IPS-18c (cell line): ENCODE data around the gene EMX1.

ENCODE experiments used
- H3K4me3 ChIP-seq: 2 replicates; pipeline ENCODE4 v1.7.0; 2013; ENCODE audit warnings: low read depth, mild to moderate bottlenecking, low read length, moderate library complexity; ENCODE audit not compliant: insufficient read depth
- H3K9me3 ChIP-seq: one replicate; pipeline ENCODE4 v1.6.1; 2013; ENCODE audit warnings: mild to moderate bottlenecking, low read length, moderate library complexity; ENCODE audit not compliant: control insufficient read depth, insufficient read depth

EMX1 gene

GRCh38 chr2:72917138-72917876 is at the start of gene EMX1:
Gene EMX1, plus strand, starts transcription at chr2:72917519. Its CDS starts 334 bp downstream, at chr2:72917853.
- peaks cover 2% of the 10 kb centered on the region for H3K9me3 ChIP-seq

GRCh38 chr2:72871060-72871459 is 46.3 kb upstream of the EMX1 start:
- H3K4me3 ChIP-seq = no peak overlapping the region
- no peaks in the 10 kb centered on the region for H3K9me3 ChIP-seq

More at GRCh38 chr2:72917138-72917876, at the start of gene EMX1:
- peak within 1 kb of the TSS; percentile 66 for H3K4me3 ChIP-seq

- H3K4me3 ChIP-seq = no peak overlapping the region
- no peaks in the 10 kb centered on the region for H3K9me3 ChIP-seq
Observed at GRCh38 chr2:72871880-72872279, 45.4 kb upstream of the EMX1 start.

- Histone ChIP-seq H3K9me3 (no peaks in the 10 kb centered on the region), H3K4me3 (no peak overlapping the region)
Observed at GRCh38 chr2:72883356-72883962, 33.9 kb upstream of the EMX1 start.

GRCh38 chr2:72886505-72887031 is 30.8 kb upstream of the EMX1 start:
- peak overlapping the region; percentile 73 for H3K4me3 ChIP-seq
- no peaks in the 10 kb centered on the region for H3K9me3 ChIP-seq

- no peaks in the 10 kb centered on the region for H3K9me3 ChIP-seq
- peak within 1 kb of the TSS; percentile 73 for H3K4me3 ChIP-seq
Observed at GRCh38 chr2:72887032-72887739, 30.1 kb upstream of the EMX1 start, which contains the start of gene SPR. Gene SPR, plus strand, starts transcription at chr2:72887408. Its CDS starts 25 bp downstream, at chr2:72887433.

GRCh38 chr2:72887740-72888437 is 29.4 kb upstream of the EMX1 start:
- peak overlapping the region; percentile 73 for H3K4me3 ChIP-seq

GRCh38 chr2:72888438-72889202 is 28.7 kb upstream of the EMX1 start:
- no peaks in the 10 kb centered on the region for H3K9me3 ChIP-seq
- H3K4me3 ChIP-seq = no peak overlapping the region

More at GRCh38 chr2:72887740-72888437, 29.4 kb upstream of the EMX1 start:
- H3K9me3 ChIP-seq = no peaks in the 10 kb centered on the region

GRCh38 chr2:72889991-72890390 is 27.3 kb upstream of the EMX1 start:
- Histone ChIP-seq H3K9me3 (no peaks in the 10 kb centered on the region), H3K4me3 (no peak overlapping the region)

GRCh38 chr2:72891091-72891818 is 26.1 kb upstream of the EMX1 start:
- no peaks in the 10 kb centered on the region for H3K9me3 ChIP-seq
- no peak overlapping the region for H3K4me3 ChIP-seq

- no peaks in the 10 kb centered on the region for H3K9me3 ChIP-seq
- no peak overlapping the region for H3K4me3 ChIP-seq
Observed at GRCh38 chr2:72892506-72893173, 24.7 kb upstream of the EMX1 start.

- H3K9me3 ChIP-seq = no peaks in the 10 kb centered on the region
- H3K4me3 ChIP-seq = no peak overlapping the region
Observed at GRCh38 chr2:72893594-72894319, 23.6 kb upstream of the EMX1 start.

GRCh38 chr2:72894514-72894913 is 22.8 kb upstream of the EMX1 start:
- H3K4me3 ChIP-seq = no peak overlapping the region
- H3K9me3 ChIP-seq = no peaks in the 10 kb centered on the region

- H3K9me3 ChIP-seq = no peaks in the 10 kb centered on the region
- H3K4me3 ChIP-seq = no peak overlapping the region
Observed at GRCh38 chr2:72895154-72895553, 22.2 kb upstream of the EMX1 start.

GRCh38 chr2:72895759-72896281 is 21.5 kb upstream of the EMX1 start:
- Histone ChIP-seq H3K9me3 (no peaks in the 10 kb centered on the region), H3K4me3 (no peak overlapping the region; the same call in 1 of the 2 replicates)
